GM19455 (cell line): ENCODE measurements around the gene TEX50.
"Not testable (repeated sequence)": the region's sequence is repeated elsewhere in the genome, so short reads cannot be mapped to it uniquely, and the experiment has no call there.

Experiments used
- ATAC-seq: cut with Tn5 transposase; IDR thresholded peaks from one replicate; pipeline ENCODE4 v1.9.1; 2021; ENCODE audit not compliant: unreplicated experiment

TEX50 gene

DNA sequence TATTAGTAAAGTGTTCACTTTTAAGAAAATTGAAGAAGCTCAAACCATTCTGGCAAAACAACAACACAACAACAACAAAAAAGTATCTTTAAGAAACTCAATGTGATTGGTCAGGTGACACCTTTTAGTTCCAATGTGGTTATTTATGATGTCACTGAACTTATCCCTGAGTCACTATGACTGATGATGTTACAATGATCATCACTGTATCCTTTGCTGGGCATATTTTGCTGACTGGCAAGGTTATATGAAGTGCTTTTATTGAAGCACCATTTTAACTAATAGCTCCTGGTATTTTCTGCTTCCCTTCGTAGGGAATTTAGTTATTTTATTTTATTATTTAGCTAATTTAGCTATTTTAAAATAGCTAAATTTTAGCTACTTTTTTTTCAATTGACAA is at the start of gene TEX50:
TEX50 (plus strand) TSS at position 223 of the 400 bp plus-strand sequence. CDS start 184 bp downstream, outside the sequence.
- no peak for ATAC-seq

- ATAC-seq = no peak
These were observed 44.6 kb upstream of the TEX50 start for GRCh38 chr1:173590557-173590956.

DNA sequence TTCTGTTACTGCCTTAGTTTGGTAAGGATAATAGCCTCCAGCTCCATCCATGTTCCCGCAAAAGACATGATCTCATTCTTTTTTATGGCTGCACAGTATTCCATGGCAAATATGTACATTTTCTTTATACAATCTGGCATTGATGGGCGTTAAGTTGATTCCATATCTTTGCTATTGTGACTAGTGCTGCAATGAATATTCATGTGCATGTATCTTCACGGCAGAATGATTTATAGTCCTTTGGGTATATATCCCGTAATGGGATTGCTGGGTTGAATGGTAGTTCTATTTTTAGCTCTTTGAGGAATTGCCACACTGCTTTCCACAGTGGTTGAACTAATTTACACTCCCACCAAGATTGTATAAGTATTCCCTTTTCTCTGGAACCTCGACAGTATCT is 44.0 kb upstream of the TEX50 start:
- ATAC-seq = not testable (repeated sequence)

DNA sequence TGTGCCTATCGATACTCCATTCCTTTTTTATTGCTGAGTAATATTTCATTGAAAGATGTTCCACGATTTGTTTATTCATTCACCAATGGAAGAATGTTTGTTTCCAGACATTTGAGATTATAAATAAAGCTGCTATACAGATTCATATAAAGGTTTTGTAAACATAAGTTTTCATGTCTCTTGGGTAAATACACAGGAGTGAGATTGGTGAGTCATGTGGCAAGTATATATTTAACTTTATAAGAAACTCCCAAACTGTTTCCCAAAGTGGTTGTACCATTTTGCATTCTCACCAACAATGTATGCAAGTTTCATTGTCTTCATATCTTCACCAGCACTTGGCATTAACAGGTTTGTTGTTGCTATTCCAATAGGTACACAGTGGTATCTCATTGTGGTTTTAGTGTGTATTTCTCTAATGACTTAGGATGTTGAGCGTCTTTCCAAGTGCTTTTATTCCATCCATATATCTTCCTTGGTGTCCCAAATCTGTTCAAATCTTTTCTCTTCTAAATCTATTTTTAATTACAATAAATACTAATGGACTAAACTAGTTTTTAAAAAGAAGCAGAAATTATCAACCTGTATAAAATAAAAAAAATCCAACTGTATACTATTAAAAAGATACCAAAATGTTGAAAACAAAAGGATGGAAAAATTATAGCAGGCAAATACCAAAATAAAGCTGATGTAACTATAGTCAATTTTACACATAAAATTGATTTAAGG is 38.9 kb upstream of the TEX50 start:
- ATAC-seq = no peak

DNA sequence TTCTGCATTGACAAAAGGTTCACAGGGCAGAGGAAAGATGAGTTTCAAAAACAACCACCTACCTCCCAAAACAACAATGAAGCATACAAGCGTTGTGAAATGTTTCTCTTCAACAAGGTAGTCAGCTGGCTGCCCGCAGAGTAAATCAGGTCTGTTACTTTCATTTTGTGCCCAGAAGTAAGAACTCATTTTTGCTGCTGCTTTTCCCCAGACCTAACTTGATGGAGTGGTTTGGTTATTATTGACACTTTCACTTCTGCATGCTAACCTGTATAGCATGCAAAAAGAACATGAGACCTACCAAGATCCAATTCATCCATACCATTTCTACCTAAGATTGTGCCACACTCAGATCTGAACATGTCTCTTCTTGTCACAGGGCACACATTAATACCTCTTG is 33.5 kb upstream of the TEX50 start:
- no peak for ATAC-seq

GRCh38 chr1:173603056-173603591 is 32.0 kb upstream of the TEX50 start, which contains the start of gene SLC9C2:
Gene SLC9C2 (minus strand): TSS chr1:173603072. CDS start chr1:173601776, 1,296 bp downstream.
- no peak for ATAC-seq

DNA sequence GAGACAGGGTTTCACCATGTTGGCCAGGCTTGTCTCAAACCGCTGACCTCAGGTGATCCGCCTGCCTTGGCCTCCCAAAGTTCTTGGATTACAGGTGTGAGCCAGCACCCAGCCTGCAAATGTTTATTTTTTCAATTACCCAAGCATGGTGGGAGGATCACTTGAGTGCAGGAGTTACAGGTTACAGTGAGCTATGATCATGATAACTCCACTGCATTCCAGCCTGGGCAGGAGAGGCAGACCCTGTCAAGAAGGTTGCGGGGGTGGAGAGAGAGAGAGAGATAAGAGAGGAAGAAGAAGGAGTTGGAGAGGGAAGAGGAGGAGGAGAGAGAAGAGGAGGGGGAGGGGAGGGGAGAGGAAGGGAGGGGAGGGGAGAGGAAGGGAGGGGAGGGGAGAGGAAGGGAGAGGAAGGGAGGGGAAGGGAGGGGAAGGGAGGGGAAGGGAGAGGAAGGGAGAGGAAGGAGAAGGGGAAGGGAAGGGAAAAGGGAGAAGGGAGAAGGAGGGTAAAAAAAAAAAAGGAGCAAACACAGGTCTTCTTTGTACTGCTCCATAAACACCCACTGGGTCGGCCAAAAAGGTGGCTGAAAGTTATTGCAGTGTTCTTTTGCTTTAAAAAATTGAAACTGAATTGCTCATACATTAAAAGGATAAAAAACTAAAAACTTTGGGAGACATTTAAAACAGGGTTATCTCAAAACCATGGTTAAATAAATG is 26.5 kb upstream of the TEX50 start:
- ATAC-seq = no peak

GRCh38 chr1:173613086-173613485 is 22.1 kb upstream of the TEX50 start:
- ATAC-seq = not testable (repeated sequence)

- ATAC-seq = no peak
These were observed 18.3 kb upstream of the TEX50 start for GRCh38 chr1:173616859-173617258.

- ATAC-seq = no peak
These were observed 7.9 kb upstream of the TEX50 start for GRCh38 chr1:173627269-173627668.

DNA sequence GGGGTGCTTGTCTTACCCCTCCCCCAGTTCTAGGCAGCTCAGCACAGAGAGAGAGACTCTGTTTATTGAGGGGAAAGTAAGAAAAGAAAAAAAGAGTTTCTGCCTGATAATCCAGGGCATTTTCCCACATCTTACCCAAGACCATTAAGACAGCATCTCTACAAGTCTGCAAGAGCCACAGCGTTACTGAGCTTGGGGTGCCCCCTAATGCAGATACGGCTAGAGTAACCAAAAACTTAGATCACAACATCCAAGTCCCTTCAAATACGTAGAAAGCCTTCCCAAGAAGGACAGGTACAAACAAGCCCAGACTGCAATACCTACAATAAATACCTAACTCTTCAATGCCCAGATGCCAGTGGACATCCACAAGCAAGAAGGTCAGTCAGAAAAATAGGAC is 6.2 kb upstream of the TEX50 start:
- ATAC-seq = no peak

- not testable (repeated sequence) for ATAC-seq
These were observed 2.3 kb downstream of the TEX50 start for GRCh38 chr1:173637236-173638042.

GRCh38 chr1:173638043-173639021 is 3.2 kb downstream of the TEX50 start:
- no peak for ATAC-seq

GRCh38 chr1:173639102-173639501 is 4.0 kb downstream of the TEX50 start:
- no peak for ATAC-seq

- ATAC-seq = not testable (repeated sequence)
These were observed 7.5 kb downstream of the TEX50 start for GRCh38 chr1:173642450-173643139.

DNA sequence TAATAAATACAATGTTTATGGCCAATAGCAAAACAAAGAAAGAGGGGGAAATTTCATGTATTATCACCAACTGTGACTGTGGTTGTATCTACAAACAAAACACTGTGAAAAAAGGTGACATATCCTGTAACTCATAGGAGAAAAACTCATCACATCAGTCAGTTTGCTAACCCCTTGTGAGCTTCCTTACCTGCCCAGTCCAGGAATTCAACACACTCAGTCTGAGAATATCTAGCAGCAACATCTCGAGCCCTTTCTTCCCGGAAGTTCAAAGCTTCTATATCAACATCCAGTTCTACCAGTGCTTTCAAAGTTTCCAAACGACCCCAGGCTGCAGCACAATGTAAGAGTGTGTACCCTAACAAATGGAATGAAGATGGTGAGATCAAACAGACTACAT is 11.5 kb downstream of the TEX50 start:
- no peak for ATAC-seq

DNA sequence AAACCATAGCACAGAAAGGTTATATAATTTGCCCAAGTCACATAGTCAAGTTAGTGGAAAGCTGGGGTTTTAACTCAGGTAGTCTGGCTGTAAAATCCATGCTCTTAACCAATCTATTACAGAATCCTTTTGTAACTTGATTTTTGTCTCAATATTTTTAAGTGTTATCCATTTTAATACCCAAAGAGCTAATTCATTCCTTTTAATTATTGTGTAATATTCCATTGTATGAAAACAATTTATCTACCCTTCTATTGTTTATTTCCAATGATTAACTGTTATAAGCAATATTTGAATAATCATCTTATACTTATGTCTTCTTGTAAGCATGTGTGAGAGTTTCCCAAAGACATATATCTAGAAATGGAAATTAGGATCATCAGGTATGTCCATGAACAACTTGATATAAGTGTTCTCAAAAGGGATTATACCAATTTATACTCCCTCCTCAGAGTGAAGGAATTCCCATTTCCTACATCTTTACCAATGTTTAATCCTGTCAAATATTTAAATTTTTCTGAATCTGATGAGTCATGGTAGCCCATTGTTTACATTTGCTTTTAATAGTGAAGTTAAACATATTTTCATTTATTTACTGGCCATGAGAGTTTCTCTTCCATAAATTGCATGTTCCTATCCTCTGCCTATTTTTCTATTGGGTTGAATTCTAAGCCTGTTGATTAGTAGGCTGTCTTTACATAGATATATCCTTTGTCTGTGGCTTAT is 13.9 kb downstream of the TEX50 start:
- ATAC-seq = no peak

DNA sequence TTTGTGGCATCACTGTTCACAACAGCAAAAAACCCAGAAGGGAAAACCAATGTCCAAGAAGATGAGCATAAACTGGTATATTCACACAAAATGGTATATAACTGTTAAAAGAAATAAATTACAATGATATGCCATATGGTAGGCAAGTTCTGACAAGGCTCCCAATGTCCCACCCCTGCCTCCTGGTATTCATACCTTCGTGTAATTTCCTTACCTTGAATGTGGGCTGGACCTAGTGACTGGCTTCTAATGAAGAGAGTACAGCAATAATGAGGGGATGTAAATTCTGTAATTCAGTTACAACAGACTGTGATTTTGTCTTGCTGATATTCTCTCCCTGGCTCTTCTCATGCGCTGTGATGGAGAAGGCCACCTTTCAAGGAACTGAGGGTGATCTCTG is 25.2 kb downstream of the TEX50 start:
- no peak for ATAC-seq

- no peak for ATAC-seq
These were observed 26.1 kb downstream of the TEX50 start for GRCh38 chr1:173661271-173661670.
